Cardiac ventricle fibroblast (primary cell): Measurements from ENCODE around the gene CCNI2. TPM values are rescaled to one million over a fixed set of nuclear protein-coding genes. Genes with fewer than 3 reads are reported as not detected.

ENCODE experiments used
- total RNA-seq: library from RNA; depleted of rRNA; stranded (reverse); fragments of >200 nt; gene quantifications from 2 replicates; pipeline ENCODE4 v1.2.3, GENCODE V29; 2015

The CCNI2 gene, protein sequence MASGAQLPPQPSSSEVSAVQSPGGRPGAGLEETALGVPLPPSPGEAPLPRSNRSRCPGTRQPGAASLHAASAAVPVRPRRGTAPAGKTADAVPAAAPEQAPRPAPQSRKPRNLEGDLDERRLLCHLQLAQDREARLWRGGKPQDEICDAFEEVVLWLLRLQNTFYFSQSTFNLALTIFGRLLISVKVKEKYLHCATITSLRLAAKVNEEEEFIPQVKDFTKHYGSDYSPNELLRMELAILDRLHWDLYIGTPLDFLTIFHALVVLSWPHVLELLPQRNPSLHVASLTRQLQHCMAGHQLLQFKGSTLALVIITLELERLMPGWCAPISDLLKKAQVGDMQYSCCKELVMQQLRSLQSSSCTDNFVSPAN
- total RNA-seq: not detected in 2 replicates

DNA sequence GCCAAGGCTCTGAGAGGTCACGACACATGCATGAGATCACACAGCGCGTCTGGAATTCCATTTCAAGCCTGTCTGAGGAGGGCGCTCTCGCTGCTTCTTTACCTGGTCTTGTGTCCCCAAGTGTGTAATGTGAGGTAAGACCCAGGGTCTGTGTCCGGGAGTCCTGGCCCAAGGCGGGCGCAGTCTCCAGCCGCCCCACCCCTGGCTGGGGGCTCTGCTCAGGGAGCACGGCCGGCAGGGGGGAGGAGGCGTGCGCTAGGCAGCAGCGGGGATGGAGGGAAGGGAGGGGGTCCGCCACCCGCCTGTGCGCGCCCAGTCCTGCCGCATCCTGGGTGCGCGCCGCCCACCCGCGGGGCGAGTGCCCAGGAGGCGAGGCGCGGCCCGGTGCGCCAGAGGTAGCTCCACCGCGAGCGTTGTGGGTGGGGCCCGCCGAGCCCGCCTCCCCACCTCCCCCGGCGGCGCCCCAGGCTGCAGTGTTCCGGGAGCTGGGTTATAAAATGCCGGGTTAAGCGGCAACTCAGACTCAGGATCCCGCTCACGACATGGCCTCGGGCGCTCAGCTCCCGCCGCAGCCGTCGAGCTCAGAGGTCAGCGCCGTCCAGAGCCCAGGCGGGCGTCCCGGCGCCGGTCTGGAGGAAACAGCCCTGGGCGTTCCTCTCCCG is at the start of gene CCNI2:
Gene CCNI2 (plus strand): TSS at position 473 of the 662 bp plus-strand sequence. CDS start 70 bp downstream, at position 543.

DNA sequence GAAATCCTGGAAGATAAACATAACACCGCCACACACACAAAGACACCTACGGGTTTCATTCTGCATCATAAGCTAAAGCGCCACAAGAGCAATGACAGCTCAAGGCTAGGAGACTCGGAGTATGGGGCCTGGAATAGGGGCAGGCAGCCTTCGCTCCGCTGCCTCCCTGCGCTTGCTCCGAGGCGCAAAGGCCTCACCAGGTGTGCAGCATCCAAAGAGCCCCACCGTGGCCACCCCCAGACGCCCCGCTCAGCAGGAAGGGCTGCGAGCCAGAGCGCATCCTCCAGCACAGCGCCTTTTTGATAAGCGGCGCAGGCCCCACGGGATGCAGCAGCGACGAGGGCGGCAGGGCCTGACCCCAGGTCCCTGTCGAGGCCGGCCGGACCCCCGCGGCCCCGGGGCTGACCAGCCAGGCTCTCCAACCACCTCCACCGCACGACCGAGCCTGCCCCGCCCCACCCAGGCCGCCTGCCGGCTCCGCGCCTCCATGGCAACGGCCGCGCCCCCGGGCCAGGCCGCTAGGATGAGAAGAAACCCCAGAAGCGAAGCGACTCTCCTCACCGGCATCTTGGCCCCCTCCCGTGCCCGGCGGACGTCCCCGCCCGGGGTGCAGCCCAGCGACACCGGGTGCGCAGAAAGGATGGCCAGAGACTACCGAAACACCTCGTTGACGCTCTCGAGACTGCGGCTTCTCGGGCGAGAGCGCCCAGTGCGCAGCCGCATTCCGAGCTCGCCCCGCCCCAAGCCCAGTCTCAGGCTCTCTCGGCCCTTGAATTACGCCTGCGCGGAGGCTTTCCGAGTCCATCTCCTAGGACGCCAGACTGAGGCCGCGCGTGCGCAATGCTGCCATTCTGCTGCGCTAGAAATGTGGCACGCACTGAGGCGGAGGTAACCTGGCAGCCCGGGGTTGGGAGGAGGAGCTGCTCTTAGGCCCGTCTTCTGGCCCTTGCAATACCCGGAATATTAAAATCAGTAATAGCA is 10.1 kb upstream of the CCNI2 start, which contains the start of gene KIF3A:
Gene KIF3A (minus strand): TSS at position 694 of the 981 bp plus-strand sequence. CDS start 127 bp downstream, at position 567.

DNA sequence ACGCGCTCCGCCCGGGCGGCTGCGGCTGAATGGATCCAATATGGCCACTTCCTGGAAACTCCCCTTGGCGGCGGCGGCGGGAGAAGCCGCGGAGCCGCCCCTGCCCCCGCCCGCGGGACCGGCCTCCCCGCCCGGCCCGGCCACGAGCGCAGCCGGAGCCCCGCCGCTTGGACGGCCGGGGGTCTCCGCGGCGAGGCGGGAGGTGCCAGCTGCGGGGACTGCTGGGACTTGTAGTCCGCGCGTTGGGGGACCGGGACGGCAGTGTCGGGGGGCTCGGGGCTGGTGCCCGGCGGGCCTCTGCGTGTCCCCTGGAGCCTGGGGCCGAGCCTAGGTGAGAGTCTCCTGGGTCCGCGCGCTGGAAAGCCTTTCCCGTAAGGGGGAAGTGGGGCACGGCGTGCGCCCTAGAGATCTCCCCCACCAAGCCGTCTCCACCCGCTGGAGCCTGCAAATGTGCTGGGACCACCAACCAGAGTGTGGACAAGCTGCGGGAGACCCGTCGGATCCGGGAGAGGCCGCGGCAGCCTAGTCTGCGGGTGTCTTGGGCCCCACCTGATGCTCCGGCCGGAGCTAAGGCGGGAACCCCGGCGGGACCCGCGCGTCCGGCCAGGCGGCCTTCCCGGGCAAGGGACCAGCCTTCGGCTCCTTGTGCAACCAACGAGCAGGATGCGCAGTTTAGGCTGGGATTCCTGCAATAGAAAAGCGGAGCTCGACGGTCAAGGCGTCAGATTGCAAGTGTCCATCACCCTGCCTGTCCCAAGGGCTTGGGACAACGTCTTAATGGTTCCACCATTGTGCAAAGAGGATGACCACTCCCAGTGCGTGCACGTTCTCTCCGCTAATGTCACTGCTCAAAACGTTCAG is 30.2 kb downstream of the CCNI2 start, which contains the start of gene SEPTIN8:
Gene SEPTIN8 (minus strand): TSS at position 31 of the 861 bp plus-strand sequence. CDS start 102 bp downstream, outside the sequence.

Other genes starting within 250 kb of the CCNI2 start
- not detected in 2 replicates for gene IL5, start 203.9 kb upstream of the CCNI2 start, total RNA-seq
- gene RAD50, start 190.4 kb upstream of the CCNI2 start, total RNA-seq: 17.7 and 30.0 TPM in 2 replicates
- gene IL13, start 89.3 kb upstream of the CCNI2 start, total RNA-seq: not detected in 2 replicates
- not detected in 2 replicates for gene IL4, start 73.4 kb upstream of the CCNI2 start, total RNA-seq
- gene KIF3A, start 9.9 kb upstream of the CCNI2 start, total RNA-seq: 3.9 and 4.6 TPM in 2 replicates
- 24.6 and 34.2 TPM in 2 replicates for gene SEPTIN8, start 29.8 kb downstream of the CCNI2 start, total RNA-seq
- gene SOWAHA, start 65.9 kb downstream of the CCNI2 start, total RNA-seq: not detected in 2 replicates
- 6.2 and 8.9 TPM in 2 replicates for gene SHROOM1, start 83.2 kb downstream of the CCNI2 start, total RNA-seq
- gene GDF9, start 119.0 kb downstream of the CCNI2 start, total RNA-seq: 0.20 TPM in 1 of 2 replicates, not detected in the other
- 137 and 161 TPM in 2 replicates for gene UQCRQ, start 119.2 kb downstream of the CCNI2 start, total RNA-seq
- gene LEAP2, start 126.2 kb downstream of the CCNI2 start, total RNA-seq: 0.10 and 0.37 TPM in 2 replicates
- gene AFF4, start 216.2 kb downstream of the CCNI2 start, total RNA-seq: 44.3 and 49.5 TPM in 2 replicates